HG02759 (cell line): ENCODE data around the gene SYT13.
"Not testable (repeated sequence)": the region's sequence is repeated elsewhere in the genome, so short reads cannot be mapped to it uniquely, and the experiment has no call there.

Source experiments
- ATAC-seq: cut with Tn5 transposase; IDR thresholded peaks from one replicate; pipeline ENCODE4 v1.9.1; 2021; ENCODE audit warnings: mild to moderate bottlenecking, moderate library complexity; ENCODE audit not compliant: unreplicated experiment

The SYT13 gene

GRCh38 chr11:45250035-45250718, 36.0 kb downstream of the SYT13 start:
- no peak for ATAC-seq

- ATAC-seq: not testable (repeated sequence)
These were observed 36.8 kb downstream of the SYT13 start for GRCh38 chr11:45249372-45249771.

GRCh38 chr11:45248501-45249011, 37.6 kb downstream of the SYT13 start:
- ATAC-seq: no peak

- ATAC-seq: no peak
These were observed 38.7 kb downstream of the SYT13 start for GRCh38 chr11:45247433-45247832.

- ATAC-seq: no peak
These were observed 39.9 kb downstream of the SYT13 start for GRCh38 chr11:45246241-45246640.

- ATAC-seq: no peak
These were observed 40.7 kb downstream of the SYT13 start for GRCh38 chr11:45245218-45246045.

GRCh38 chr11:45243967-45244366, 42.2 kb downstream of the SYT13 start:
- ATAC-seq: no peak

- ATAC-seq: no peak
These were observed 46.4 kb downstream of the SYT13 start for GRCh38 chr11:45239733-45240132.

- no peak for ATAC-seq
These were observed 47.4 kb downstream of the SYT13 start for GRCh38 chr11:45238724-45239123.

- ATAC-seq: no peak
These were observed 48.3 kb downstream of the SYT13 start for GRCh38 chr11:45237711-45238315.

GRCh38 chr11:45234306-45235006, 51.7 kb downstream of the SYT13 start:
- ATAC-seq: no peak

- no peak for ATAC-seq
These were observed 52.4 kb downstream of the SYT13 start for GRCh38 chr11:45233804-45234170.

- peak; percentile 88 for ATAC-seq
These were observed 52.9 kb downstream of the SYT13 start for GRCh38 chr11:45233121-45233803.

GRCh38 chr11:45232341-45233080, 53.6 kb downstream of the SYT13 start:
- ATAC-seq: no peak

- no peak for ATAC-seq
These were observed 56.6 kb downstream of the SYT13 start for GRCh38 chr11:45229401-45230020.

GRCh38 chr11:45227836-45228235, 58.3 kb downstream of the SYT13 start:
- ATAC-seq: no peak

GRCh38 chr11:45226901-45227300, 59.2 kb downstream of the SYT13 start:
- no peak for ATAC-seq

- ATAC-seq: no peak
These were observed 59.9 kb downstream of the SYT13 start for GRCh38 chr11:45225961-45226871.
